Endothelial cell of umbilical vein (primary cell): ENCODE measurements around the gene PPARD.

Experiments used
- EZH2 ChIP-seq: IDR thresholded peaks from 2 replicates; pipeline ENCODE4 v1.6.1; 2012; ENCODE audit warnings: borderline replicate concordance, low read depth, mild to moderate bottlenecking, moderate library complexity, low read length, inconsistent platforms; ENCODE audit not compliant: severe bottlenecking
- POLR2A ChIP-seq: IDR thresholded peaks from 2 replicates; pipeline ENCODE4 v1.6.1; 2012; ENCODE audit warnings: low read depth, mild to moderate bottlenecking, control low read depth, low read length
- POLR2AphosphoS5 ChIP-seq: IDR thresholded peaks from 2 replicates; pipeline ENCODE4 v1.6.1; 2012; ENCODE audit warnings: low read depth, mild to moderate bottlenecking, control low read depth, low read length, moderate library complexity; ENCODE audit not compliant: insufficient read depth
- TF ChIP-seq, protein P1 (sequence below), 2 donors: IDR thresholded peaks; 1 replicate in 1 of 2; 2 replicates in 1 of 2; pipeline ENCODE4 v1.5.1; 2011; ENCODE audit warnings: low read length in 2 of 2, mild to moderate bottlenecking in 2 of 2, moderate library complexity in 2 of 2, control low read depth in 1 of 2, inconsistent platforms in 1 of 2, low read depth in 1 of 2; ENCODE audit not compliant: insufficient read depth in 1 of 2; ENCODE audit errors: extremely low read depth in 1 of 2
- TF ChIP-seq, protein P2 (sequence below): IDR thresholded peaks from 2 replicates; pipeline ENCODE4 v1.6.1; 2011; ENCODE audit not compliant: insufficient read depth, insufficient read length

- TF ChIP-seq EZH2 (no peak), POLR2A (no peak), POLR2AphosphoS5 (no peak)
- TF ChIP-seq, protein P1, sequence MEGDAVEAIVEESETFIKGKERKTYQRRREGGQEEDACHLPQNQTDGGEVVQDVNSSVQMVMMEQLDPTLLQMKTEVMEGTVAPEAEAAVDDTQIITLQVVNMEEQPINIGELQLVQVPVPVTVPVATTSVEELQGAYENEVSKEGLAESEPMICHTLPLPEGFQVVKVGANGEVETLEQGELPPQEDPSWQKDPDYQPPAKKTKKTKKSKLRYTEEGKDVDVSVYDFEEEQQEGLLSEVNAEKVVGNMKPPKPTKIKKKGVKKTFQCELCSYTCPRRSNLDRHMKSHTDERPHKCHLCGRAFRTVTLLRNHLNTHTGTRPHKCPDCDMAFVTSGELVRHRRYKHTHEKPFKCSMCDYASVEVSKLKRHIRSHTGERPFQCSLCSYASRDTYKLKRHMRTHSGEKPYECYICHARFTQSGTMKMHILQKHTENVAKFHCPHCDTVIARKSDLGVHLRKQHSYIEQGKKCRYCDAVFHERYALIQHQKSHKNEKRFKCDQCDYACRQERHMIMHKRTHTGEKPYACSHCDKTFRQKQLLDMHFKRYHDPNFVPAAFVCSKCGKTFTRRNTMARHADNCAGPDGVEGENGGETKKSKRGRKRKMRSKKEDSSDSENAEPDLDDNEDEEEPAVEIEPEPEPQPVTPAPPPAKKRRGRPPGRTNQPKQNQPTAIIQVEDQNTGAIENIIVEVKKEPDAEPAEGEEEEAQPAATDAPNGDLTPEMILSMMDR (IDR thresholded peaks at IDR 0.05; ENCODE audit: extremely low read depth in 1 of 2, insufficient read depth in 1 of 2, low read depth in 1 of 2, low read length in 2 of 2): no peak
- TF ChIP-seq, protein P2, sequence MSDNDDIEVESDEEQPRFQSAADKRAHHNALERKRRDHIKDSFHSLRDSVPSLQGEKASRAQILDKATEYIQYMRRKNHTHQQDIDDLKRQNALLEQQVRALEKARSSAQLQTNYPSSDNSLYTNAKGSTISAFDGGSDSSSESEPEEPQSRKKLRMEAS: no peak
Measured at GRCh38 chr6:35465646-35466045, 123.3 kb downstream of the PPARD start.
